Measurements from ENCODE around the gene NKD2.

GRCh38 chr5:1057485-1058082 is 49.0 kb downstream of the NKD2 start:
- TF ChIP-seq POLR2A (IDR thresholded peaks at IDR 0.05; ENCODE audit: extremely low read depth, insufficient read length) = no peak
- TF ChIP-seq, protein P1, sequence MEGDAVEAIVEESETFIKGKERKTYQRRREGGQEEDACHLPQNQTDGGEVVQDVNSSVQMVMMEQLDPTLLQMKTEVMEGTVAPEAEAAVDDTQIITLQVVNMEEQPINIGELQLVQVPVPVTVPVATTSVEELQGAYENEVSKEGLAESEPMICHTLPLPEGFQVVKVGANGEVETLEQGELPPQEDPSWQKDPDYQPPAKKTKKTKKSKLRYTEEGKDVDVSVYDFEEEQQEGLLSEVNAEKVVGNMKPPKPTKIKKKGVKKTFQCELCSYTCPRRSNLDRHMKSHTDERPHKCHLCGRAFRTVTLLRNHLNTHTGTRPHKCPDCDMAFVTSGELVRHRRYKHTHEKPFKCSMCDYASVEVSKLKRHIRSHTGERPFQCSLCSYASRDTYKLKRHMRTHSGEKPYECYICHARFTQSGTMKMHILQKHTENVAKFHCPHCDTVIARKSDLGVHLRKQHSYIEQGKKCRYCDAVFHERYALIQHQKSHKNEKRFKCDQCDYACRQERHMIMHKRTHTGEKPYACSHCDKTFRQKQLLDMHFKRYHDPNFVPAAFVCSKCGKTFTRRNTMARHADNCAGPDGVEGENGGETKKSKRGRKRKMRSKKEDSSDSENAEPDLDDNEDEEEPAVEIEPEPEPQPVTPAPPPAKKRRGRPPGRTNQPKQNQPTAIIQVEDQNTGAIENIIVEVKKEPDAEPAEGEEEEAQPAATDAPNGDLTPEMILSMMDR (IDR thresholded peaks at IDR 0.05; ENCODE audit: low read depth, low read length) = no peak
- no peak for TF ChIP-seq MAX (IDR thresholded peaks at IDR 0.05; ENCODE audit: low read depth, low read length)

Measured in NB4 (cell line).